Peyer's patch (tissue), 4 donors: Measurements from ENCODE around the gene UNK.

ENCODE experiments used
- POLR2A ChIP-seq, 2 donors: fragments of 450-650 bp; IDR thresholded peaks; one replicate each; pipeline ENCODE4 v1.5.1; 2017; ENCODE audit warnings: antibody characterized with exemption in 2 of 2, mild to moderate bottlenecking in 2 of 2, moderate library complexity in 2 of 2
- TF ChIP-seq, protein P1 (sequence below), 6 experiments: fragments of 450-650 bp in 4 of 6; fragments of 200-600 bp in 2 of 6; sonication (generic) in 1 of 6; IDR thresholded peaks; one replicate each; pipeline ENCODE4 v1.5.1; 2017 to 2019; ENCODE audit warnings: antibody characterized with exemption in 6 of 6, mild to moderate bottlenecking in 3 of 6, moderate library complexity in 1 of 6

DNA sequence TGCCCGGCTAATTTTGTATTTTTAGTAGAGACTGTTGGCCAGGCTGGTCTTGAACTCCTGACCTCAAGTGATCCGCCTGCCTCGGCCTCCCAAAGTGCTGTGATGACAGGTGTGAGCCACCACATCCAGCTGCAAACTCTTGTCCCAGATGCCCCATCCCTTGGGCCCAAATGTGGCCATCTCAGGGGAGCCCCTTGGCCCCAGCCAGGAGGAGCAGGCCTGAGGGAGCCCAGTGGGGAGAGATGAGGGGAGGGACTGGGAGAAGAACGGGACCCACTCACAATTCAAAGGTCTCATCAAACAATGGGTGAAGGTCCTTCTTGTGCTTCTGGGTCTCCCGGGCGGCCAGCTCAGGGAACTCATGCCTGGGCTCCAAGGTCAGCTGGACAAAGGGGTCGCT, 45.1 kb downstream of the UNK start:
- TF ChIP-seq, protein P1, sequence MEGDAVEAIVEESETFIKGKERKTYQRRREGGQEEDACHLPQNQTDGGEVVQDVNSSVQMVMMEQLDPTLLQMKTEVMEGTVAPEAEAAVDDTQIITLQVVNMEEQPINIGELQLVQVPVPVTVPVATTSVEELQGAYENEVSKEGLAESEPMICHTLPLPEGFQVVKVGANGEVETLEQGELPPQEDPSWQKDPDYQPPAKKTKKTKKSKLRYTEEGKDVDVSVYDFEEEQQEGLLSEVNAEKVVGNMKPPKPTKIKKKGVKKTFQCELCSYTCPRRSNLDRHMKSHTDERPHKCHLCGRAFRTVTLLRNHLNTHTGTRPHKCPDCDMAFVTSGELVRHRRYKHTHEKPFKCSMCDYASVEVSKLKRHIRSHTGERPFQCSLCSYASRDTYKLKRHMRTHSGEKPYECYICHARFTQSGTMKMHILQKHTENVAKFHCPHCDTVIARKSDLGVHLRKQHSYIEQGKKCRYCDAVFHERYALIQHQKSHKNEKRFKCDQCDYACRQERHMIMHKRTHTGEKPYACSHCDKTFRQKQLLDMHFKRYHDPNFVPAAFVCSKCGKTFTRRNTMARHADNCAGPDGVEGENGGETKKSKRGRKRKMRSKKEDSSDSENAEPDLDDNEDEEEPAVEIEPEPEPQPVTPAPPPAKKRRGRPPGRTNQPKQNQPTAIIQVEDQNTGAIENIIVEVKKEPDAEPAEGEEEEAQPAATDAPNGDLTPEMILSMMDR (IDR thresholded peaks at IDR 0.05): no peak
- TF ChIP-seq POLR2A (IDR thresholded peaks at IDR 0.05): no peak
